Tongue (tissue), 2 donors: Measurements from ENCODE around the gene FRYL. TPM values are rescaled to one million over a fixed set of nuclear protein-coding genes. Genes with fewer than 3 reads are reported as not detected.
A peak's percentile ranks its signal among the peaks of the same experiment; 100 is the strongest.
"Not testable (repeated sequence)": the region's sequence is repeated elsewhere in the genome, so short reads cannot be mapped to it uniquely, and the experiment has no call there.

Experiments used
- DNase-seq: peaks from one replicate; pipeline ENCODE4 v3.0.0-alpha.2; 2015
- total RNA-seq: library from RNA; depleted of rRNA; stranded (reverse); fragments of >200 nt; gene quantifications from one replicate; pipeline ENCODE4 v1.2.3, GENCODE V29; 2014

The FRYL gene
- total RNA-seq, 1 donor from 2014 or later, result 95.5 TPM

GRCh38 chr4:48653217-48654014 lies 126.7 kb downstream of the FRYL start:
- peak; percentile 70 for DNase-seq

DNA sequence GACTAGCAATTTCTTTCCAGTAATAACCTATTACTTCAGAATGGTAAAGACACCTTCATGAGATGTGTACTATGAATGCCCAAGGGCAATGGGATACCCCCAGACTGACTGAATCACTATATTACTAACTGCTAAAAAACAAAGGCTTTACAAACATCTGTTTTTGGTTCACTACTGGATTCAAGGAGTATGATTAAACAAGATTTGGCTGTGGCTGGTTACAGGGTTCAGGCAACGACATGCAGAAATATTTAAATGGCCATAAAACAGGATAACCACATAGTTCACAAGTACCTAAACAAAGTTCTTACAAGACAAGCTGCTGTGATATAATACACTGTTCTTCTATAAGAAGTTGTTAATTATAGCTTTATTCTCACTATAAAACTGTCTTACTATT lies 128.2 kb downstream of the FRYL start:
- no peak for DNase-seq

DNA sequence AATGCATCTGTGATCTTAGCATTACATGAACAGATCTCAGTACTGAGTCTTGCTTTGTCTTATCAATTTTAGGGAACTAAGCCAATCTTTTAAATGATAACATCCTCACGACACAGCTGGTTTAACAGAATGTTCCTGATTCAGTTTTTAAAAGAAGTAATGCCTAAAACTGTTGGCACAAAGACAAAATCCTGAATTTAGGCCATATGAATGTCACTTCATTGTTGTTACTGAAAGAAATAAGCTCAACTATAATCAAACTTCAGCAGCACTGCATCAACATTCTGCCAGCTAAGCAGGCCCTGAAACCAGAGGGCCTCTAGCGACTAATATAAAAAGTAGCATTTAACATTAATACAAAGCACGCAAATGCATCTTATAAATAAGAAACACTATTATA lies 130.6 kb downstream of the FRYL start:
- DNase-seq, result no peak

GRCh38 chr4:48645225-48645794 lies 134.8 kb downstream of the FRYL start:
- DNase-seq, result no peak

- no peak for DNase-seq
Observed at GRCh38 chr4:48642421-48643374, 137.4 kb downstream of the FRYL start.

DNA sequence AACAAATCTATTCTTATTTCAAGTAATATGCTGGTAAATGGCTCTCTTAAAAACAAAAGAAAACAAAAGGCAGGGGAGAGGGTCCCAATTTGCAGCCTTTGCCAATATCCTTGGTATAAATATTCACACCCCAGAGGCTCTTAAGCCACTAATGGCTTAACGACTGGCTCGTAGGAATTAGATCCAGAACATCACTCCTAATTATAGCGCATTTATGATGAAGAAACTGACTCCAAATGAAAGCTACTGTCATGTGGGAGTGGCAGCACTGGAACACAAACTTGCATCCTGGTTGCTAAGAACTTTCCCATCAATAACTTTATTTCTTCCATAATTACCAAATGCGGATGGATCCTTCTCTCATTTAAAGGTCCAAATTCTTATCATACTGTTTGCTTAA lies 138.7 kb downstream of the FRYL start:
- no peak for DNase-seq

DNA sequence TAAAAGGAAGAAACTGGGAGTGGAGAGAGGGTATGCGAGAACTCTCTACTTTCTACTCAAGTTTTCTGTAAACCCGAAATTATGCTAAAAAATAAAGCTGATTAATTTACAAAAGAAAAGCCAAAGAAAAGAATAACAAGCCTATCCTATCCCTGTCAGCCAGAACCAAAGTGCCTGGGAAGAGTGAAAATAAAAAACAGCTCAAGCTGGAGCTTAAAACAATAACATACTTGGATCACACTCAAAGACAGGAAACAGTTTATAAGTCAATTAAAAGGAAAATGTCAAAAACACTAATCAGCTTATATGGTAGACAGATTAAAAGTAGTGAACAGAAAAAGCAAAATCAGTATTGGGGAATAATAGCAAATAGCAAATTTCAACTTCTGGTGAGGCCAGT lies 139.4 kb downstream of the FRYL start:
- no peak for DNase-seq

DNA sequence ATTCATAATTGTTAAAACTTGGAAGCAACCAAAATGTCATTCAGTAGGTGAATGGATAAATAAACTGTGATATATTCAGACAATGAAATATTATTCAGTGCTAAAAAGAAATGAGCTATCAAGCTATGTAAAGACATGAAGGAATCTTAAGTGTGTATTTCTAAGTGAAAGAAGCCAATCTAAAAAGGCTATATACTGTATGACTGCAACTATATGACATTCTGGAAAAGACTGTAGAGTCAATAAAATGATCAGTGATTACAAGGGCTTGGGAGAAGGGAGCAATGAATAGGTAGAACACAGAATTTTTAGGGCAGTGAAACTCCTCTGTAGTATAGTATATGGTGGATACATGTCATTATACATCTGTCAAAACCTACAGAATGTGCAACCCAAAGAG lies 139.9 kb downstream of the FRYL start:
- no peak for DNase-seq

GRCh38 chr4:48639807-48640206 lies 140.3 kb downstream of the FRYL start:
- no peak for DNase-seq

GRCh38 chr4:48638586-48638985 lies 141.5 kb downstream of the FRYL start:
- DNase-seq, result not testable (repeated sequence)

DNA sequence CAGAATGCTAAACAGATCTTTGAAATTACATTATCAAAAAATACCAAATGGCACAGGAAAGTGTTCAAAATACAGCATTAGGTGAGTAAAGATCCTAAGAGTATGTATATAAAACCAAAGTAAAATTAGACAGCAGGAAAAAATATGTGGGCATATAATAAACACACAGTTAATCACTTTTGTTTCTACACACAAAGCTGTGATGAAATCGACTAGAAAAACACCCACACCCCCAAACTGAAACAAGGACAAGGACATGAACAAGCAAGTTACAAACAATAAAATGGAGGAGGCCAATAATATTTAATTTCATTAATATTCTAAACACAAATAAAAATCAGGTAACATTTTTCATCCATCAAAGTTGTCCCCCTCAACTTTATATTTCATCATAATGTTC lies 143.2 kb downstream of the FRYL start:
- no peak for DNase-seq

DNA sequence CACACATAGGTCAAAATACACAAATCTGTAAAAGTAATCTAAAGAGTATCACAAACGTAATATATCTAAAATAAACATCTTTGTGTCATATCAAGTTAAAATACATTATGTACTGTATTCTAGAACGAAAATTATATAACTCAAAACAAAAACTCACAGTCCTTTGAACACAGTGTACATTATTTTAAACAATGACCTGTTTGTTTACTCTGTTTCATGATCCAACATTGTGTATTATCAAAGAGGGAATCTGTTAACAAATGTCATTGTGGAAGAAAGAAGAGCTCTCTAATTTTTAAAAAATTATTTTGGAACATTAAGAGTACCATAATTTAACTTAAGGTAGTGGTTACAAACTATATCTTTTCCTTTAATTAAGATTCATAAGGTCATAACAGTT lies 144.1 kb downstream of the FRYL start:
- DNase-seq, result no peak

GRCh38 chr4:48635310-48635709 lies 144.8 kb downstream of the FRYL start:
- DNase-seq, result no peak

- no peak for DNase-seq
Observed at GRCh38 chr4:48634688-48635308, 145.3 kb downstream of the FRYL start.

- DNase-seq, result no peak
Observed at GRCh38 chr4:48633657-48634056, 146.4 kb downstream of the FRYL start.

DNA sequence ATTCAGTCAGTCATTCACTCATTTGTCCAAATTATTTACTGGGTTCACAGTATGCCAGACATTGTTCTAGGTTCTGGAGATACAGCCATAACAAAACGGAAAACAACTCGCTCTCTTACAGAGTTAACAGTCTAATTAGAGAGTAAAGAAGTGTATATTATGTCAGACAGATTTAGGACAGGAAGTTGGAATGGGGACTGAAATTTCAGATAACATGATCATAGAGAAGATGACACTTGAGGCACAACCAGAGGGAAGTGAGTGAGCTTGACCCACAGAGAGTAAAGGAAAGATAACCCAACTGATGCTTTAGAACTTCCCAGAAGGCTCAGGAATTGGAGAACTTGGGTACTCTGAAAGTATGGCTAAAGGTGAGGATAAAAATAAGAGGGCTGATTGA lies 150.6 kb downstream of the FRYL start:
- no peak for DNase-seq

DNA sequence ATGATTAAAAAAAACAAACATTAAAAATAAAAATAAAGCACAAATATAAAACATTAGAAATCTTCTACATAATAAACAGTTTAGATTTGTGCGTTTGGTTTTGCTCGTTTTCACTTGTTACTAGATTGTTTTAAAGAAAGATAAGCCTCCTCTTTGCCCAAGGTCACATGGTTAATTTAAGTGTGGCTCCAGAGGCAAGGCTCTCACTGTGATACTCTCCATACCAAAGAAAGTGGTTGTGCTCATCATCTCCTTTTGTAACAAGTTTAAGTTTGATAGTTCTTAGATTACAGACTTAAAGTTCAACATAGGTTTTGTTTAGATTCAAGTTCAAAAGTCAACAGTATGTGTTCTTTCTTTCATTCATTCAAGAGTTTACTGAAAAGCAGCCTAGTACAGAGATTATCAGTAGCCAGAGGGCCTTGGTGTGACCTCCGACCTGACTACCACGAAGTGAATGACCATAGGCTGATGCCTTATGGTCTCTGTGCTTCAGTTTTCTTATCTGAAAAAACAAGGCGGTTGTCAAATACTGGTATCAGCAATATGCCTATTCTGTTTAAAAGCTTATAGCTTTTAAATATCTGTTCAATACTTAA lies 156.8 kb downstream of the FRYL start:
- DNase-seq, result no peak

GRCh38 chr4:48620831-48621230 lies 159.2 kb downstream of the FRYL start:
- no peak for DNase-seq

- DNase-seq, result no peak
Observed at GRCh38 chr4:48620093-48620492, 160.0 kb downstream of the FRYL start.

GRCh38 chr4:48604527-48604926 lies 175.6 kb downstream of the FRYL start:
- DNase-seq, result no peak

DNA sequence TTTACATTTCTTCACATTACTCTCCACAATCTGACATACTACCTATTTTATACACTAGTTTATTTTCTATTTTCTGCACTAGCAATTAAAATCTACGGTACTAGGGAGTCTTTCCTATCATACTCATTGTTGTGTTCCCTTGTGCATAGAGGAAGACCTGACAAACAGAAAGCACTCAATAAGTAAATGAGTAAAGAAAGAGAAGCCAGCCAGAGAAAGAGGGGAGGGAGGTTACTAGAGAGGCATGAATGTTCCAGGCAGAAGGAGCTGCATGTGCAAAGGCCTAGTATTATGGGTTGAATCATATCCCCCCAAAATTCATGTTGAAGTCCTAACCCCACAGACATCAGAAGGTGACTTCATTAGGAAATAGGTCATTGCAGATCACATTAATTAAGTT lies 176.0 kb downstream of the FRYL start:
- DNase-seq, result no peak

DNA sequence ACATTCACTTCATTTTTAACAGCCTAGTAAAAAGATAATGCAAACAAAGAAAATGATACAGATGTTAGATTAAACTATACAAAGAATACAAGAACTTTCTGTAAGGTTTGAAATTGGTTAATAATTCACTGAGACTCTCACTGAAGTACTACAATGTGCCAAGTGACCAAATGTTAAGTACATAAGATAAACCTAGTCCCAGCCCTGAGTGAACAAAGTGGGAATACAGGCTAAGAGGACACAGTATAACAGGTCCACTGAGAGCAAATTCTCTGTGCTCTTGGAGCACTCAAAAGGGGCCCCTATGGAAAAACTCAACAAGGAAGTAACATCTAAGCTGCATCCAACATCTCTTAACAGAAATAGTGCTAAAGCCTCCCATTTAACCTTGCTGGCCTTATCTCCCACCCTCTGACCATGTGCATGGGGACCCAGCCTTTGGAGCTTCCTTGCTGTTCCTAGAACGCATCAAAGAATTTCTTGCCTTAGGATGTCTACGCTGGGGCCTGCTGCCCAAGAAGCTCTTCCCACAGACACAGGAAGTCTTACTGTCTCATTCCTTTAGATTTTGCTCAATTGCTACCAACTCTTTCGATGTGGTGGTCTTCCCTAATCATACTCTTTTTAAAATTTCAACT lies 176.6 kb downstream of the FRYL start:
- no peak for DNase-seq
